ENCODE measurements around the gene TNFSF15. TPM values are rescaled to one million over a fixed set of nuclear protein-coding genes. Genes with fewer than 3 reads are reported as not detected.

TNFSF15 gene
- total and polyA plus RNA-seq, 9 donors, result 0.02 to 0.53 (median 0.24) TPM

DNA sequence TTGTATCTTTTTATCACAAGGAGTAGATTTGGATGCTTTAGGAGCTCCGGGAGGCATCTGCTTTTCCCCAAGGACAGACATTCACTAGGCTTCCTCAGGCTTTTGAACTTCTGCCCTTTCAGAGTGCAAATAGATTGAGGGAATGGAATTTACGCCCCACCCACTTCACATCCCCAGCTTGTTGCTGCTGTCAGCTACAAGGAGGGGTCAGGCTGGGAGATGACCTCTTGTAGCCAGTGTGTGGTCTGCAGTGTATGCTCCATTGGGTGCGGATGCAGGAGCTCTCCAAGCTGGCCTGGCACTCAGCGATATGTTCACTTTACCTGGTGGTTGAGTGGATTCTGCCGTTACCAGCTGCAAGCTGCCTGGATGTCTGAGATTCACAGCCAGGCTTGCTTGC, 6.4 kb downstream of the TNFSF15 start:
- intact Hi-C loops (cut with DNase I), result no loop called here
- Histone ChIP-seq H3K36me3 (no peaks in the 10 kb centered on the region), H3K27ac (no peak overlapping the region), H3K9me3 (no peaks in the 10 kb centered on the region), H3K27me3 (no peaks in the 10 kb centered on the region), H3K4me3 (no peak overlapping the region), H3K4me1 (ENCODE audit: insufficient read depth) (peaks cover 1% of the 10 kb centered on the region)
- 35 to 59% (median 43%) methylated on average over 5 of the region's 5 CpGs for WGBS, 3 donors
- no peak for DNase-seq
- TF ChIP-seq POLR2A (IDR thresholded peaks at IDR 0.05), result no peak
- TF ChIP-seq EP300 (IDR thresholded peaks at IDR 0.05), result no peak
- TF ChIP-seq, protein P1, sequence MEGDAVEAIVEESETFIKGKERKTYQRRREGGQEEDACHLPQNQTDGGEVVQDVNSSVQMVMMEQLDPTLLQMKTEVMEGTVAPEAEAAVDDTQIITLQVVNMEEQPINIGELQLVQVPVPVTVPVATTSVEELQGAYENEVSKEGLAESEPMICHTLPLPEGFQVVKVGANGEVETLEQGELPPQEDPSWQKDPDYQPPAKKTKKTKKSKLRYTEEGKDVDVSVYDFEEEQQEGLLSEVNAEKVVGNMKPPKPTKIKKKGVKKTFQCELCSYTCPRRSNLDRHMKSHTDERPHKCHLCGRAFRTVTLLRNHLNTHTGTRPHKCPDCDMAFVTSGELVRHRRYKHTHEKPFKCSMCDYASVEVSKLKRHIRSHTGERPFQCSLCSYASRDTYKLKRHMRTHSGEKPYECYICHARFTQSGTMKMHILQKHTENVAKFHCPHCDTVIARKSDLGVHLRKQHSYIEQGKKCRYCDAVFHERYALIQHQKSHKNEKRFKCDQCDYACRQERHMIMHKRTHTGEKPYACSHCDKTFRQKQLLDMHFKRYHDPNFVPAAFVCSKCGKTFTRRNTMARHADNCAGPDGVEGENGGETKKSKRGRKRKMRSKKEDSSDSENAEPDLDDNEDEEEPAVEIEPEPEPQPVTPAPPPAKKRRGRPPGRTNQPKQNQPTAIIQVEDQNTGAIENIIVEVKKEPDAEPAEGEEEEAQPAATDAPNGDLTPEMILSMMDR (IDR thresholded peaks at IDR 0.05), result no peak

DNA sequence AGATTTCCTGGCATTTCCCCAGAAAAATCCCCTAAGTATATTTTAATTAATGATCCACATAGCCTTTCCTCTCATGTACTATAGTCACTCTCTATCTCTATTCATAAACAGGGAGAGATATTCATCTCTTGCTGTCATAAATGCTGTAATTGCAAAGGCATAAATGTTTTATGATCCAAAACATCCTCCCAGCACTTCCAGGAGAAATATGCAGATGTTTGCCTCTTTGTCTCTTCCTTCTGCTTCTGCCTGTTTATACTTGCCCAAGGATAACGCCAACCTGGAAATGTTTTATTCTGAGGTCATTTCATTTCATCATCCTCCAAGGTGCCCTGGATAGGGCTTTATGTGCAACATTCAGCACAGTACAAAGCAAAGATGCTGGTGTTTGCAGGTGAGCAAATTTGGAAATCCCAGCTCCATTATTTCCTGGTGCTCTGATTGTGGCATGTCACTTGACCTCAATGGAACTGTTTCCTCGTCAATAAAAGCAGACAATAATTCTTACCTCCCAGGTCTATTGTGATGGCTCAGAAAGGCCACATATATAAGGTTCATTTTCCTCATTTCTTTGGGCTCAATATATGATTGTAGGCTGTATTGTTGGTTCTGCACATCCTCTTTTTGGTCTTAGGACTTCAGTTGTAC, 6.9 kb downstream of the TNFSF15 start:
- no peak for DNase-seq
- WGBS, 3 donors, result 35 to 43% (median 40%) methylated on average over 2 of the region's 2 CpGs
- intact Hi-C loops (cut with DNase I), result no loop called here
- H3K27ac ChIP-seq, result no peak overlapping the region
- no peak for TF ChIP-seq EP300 (IDR thresholded peaks at IDR 0.05)
- no peak for TF ChIP-seq POLR2A (IDR thresholded peaks at IDR 0.05)
- TF ChIP-seq, protein P1 (IDR thresholded peaks at IDR 0.05), result no peak
- H3K4me1 ChIP-seq (ENCODE audit: insufficient read depth), result no peaks in the 10 kb centered on the region
- no peak overlapping the region for H3K4me3 ChIP-seq
- H3K27me3 ChIP-seq, result no peaks in the 10 kb centered on the region
- no peaks in the 10 kb centered on the region for H3K9me3 ChIP-seq
- no peaks in the 10 kb centered on the region for H3K36me3 ChIP-seq

DNA sequence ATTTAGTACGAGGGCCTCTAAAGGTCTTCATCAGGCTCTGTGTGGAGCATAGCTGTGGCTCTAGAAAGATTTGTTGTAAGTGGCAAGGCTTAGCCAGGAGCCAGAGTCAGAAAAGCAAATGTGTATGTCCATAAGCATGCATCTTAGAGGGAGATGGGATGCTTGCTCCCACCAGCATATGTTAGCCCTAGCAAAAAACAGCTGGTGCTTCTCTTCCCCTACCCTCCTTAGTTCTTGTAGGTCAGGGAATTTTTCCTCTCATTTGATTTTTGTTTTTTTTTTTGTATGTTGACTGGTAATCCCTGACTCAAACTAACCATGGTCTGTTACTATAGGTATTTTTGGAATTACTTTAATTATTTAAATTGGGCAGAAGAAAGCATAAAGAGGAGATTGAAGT, 7.7 kb downstream of the TNFSF15 start:
- Histone ChIP-seq H3K27ac (no peak overlapping the region), H3K4me3 (no peak overlapping the region), H3K9me3 (no peaks in the 10 kb centered on the region), H3K27me3 (no peaks in the 10 kb centered on the region), H3K36me3 (no peaks in the 10 kb centered on the region), H3K4me1 (ENCODE audit: insufficient read depth) (no peaks in the 10 kb centered on the region)
- intact Hi-C loops (cut with DNase I), result no loop called here
- WGBS, 3 donors, result 59 to 68% (median 67%) methylated on average over 1 of the region's 1 CpG
- TF ChIP-seq, protein P1 (IDR thresholded peaks at IDR 0.05), result no peak
- TF ChIP-seq POLR2A (IDR thresholded peaks at IDR 0.05), result no peak
- TF ChIP-seq EP300 (IDR thresholded peaks at IDR 0.05), result no peak
- no peak for DNase-seq

DNA sequence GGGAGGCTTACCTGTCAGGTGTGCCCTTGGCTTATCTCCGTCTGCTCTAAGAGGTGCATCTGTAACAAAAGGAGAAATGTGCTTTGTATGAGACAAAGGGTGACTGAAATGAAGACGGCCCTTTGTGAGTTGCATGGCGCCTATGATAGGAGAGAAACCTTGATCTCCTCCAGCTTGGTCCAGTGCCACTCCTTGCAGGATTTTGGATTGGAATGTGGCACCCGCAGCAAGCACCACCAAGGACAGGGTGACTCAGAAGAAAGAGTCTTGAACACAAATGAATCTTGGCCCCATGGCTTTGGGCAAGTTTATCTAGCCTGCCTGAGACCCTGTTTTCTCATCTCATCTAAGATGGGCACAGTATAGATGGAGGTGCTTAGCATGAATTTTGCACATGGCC, 13.4 kb downstream of the TNFSF15 start:
- TF ChIP-seq POLR2A (IDR thresholded peaks at IDR 0.05) (no peak), EP300 (IDR thresholded peaks at IDR 0.05) (no peak)
- TF ChIP-seq, protein P1 (IDR thresholded peaks at IDR 0.05), result no peak
- Histone ChIP-seq H3K36me3 (no peaks in the 10 kb centered on the region), H3K4me3 (no peak overlapping the region), H3K27me3 (no peaks in the 10 kb centered on the region), H3K9me3 (no peaks in the 10 kb centered on the region), H3K27ac (no peak overlapping the region), H3K4me1 (ENCODE audit: insufficient read depth) (no peaks in the 10 kb centered on the region)
- intact Hi-C loops (cut with DNase I), result no loop called here
- no peak for DNase-seq
- WGBS, 3 donors, result 89 to 95% (median 90%) methylated on average over 4 of the region's 4 CpGs

Data from ovary (tissue), 9 donors.